OCI-LY3 (cell line): ENCODE results near the gene SNX13.

Experiments
- CTCF ChIP-seq: fragments of 200-600, 300-600 bp; sonication (generic); IDR thresholded peaks from 2 replicates; pipeline ENCODE4 v1.5.1; 2014; ENCODE audit warnings: antibody characterized with exemption, low read length, low read depth
- EZH2phosphoT487 ChIP-seq: fragments of 200-600 bp; shearing (Covaris generic); IDR thresholded peaks from 2 replicates; pipeline ENCODE4 v1.6.1; 2018; ENCODE audit warnings: antibody characterized with exemption, mixed run types, low read depth

GRCh38 chr7:17957871-17958270, 17.6 kb upstream of the SNX13 start:
- no peak for TF ChIP-seq CTCF
- TF ChIP-seq EZH2phosphoT487: no peak
